WTC11 (cell line): Measurements from ENCODE around the gene MPST. TPM values are rescaled to one million over a fixed set of nuclear protein-coding genes. Genes with fewer than 3 reads are reported as not detected.
A peak's percentile ranks its signal among the peaks of the same experiment; 100 is the strongest.

Experiments
- ATAC-seq: fragments of 200-7000 bp; cut with Tn5 transposase; 2 replicates; pipeline ENCODE4 v1.10.0; 2021; ENCODE audit warnings: mild to moderate bottlenecking, moderate library complexity
- CTCF ChIA-PET: fragments of 300-600 bp; sonication (Branson Sonifier 250); formaldehyde crosslinking; loops from one replicate; lab custom pipeline; 2021; ENCODE audit warnings: antibody characterized with exemption; lab: Charles Lee
- POLR2A ChIA-PET: fragments of 350-600 bp; sonication (Branson Sonifier 250); formaldehyde crosslinking; loops from one replicate; lab custom pipeline; 2021; ENCODE audit warnings: antibody characterized with exemption; lab: Charles Lee
- DNase-seq: peaks from one replicate; pipeline ENCODE4 v3.0.0; 2021; ENCODE audit warnings: low spot score
- H3K27ac Mint-ChIP-seq: 2 replicates; pipeline ENCODE4 v1.8.0; 2021; ENCODE audit warnings: mixed read lengths
- H3K27me3 Mint-ChIP-seq: 2 replicates; pipeline ENCODE4 v1.8.0; 2021; ENCODE audit warnings: low read depth, mild to moderate bottlenecking, moderate library complexity, mixed read lengths
- H3K36me3 Mint-ChIP-seq: 2 replicates; pipeline ENCODE4 v1.8.0; 2021; ENCODE audit warnings: mixed read lengths
- H3K4me1 Mint-ChIP-seq: 2 replicates; pipeline ENCODE4 v1.8.0; 2022; ENCODE audit warnings: mixed read lengths
- H3K4me3 Mint-ChIP-seq: 2 replicates; pipeline ENCODE4 v1.8.0; 2021; ENCODE audit warnings: mild to moderate bottlenecking, moderate library complexity, mixed read lengths
- H3K9me3 Mint-ChIP-seq: 2 replicates; pipeline ENCODE4 v1.8.0; 2021; ENCODE audit warnings: mixed read lengths
- CREM ChIP-seq: sonication (generic); formaldehyde crosslinking; IDR thresholded peaks from 2 replicates; pipeline ENCODE4 v1.8.1; 2022; ENCODE audit warnings: mild to moderate bottlenecking, missing genetic modification reagents, moderate library complexity
- FOXP1 ChIP-seq: sonication (generic); formaldehyde crosslinking; IDR thresholded peaks from 2 replicates; pipeline ENCODE4 v1.8.0; 2022; ENCODE audit warnings: missing genetic modification reagents, mild to moderate bottlenecking, moderate library complexity, borderline replicate concordance
- MAX ChIP-seq: sonication (generic); formaldehyde crosslinking; IDR thresholded peaks from 2 replicates; pipeline ENCODE4 v1.8.0; 2022; ENCODE audit warnings: mild to moderate bottlenecking, missing genetic modification reagents
- MLX ChIP-seq: sonication (generic); formaldehyde crosslinking; IDR thresholded peaks from 2 replicates; pipeline ENCODE4 v1.8.1; 2023; ENCODE audit warnings: mild to moderate bottlenecking, missing genetic modification reagents, moderate library complexity
- NFE2L1 ChIP-seq: sonication (generic); formaldehyde crosslinking; IDR thresholded peaks from 2 replicates; pipeline ENCODE4 v1.8.1; 2023; ENCODE audit warnings: missing genetic modification reagents
- NR2C2 ChIP-seq: sonication (generic); formaldehyde crosslinking; IDR thresholded peaks from 2 replicates; pipeline ENCODE4 v1.8.0; 2022; ENCODE audit warnings: mild to moderate bottlenecking, missing genetic modification reagents
- NR3C1 ChIP-seq: sonication (generic); formaldehyde crosslinking; conservative IDR thresholded peaks from 2 replicates; pipeline ENCODE4 v1.8.1; 2023; ENCODE audit warnings: low read depth, mild to moderate bottlenecking, missing genetic modification reagents
- PREB ChIP-seq: sonication (generic); formaldehyde crosslinking; IDR thresholded peaks from 2 replicates; pipeline ENCODE4 v1.8.1; 2022; ENCODE audit warnings: mild to moderate bottlenecking, missing genetic modification reagents, moderate library complexity, borderline replicate concordance
- RELA ChIP-seq: sonication (generic); formaldehyde crosslinking; IDR thresholded peaks from 2 replicates; pipeline ENCODE4 v1.8.1; 2022; ENCODE audit warnings: missing genetic modification reagents, mild to moderate bottlenecking, borderline replicate concordance
- TP53 ChIP-seq: sonication (generic); formaldehyde crosslinking; IDR thresholded peaks from 2 replicates; pipeline ENCODE4 v1.8.1; 2023; ENCODE audit warnings: mild to moderate bottlenecking, missing genetic modification reagents
- ZNF219 ChIP-seq: sonication (generic); formaldehyde crosslinking; IDR thresholded peaks from 2 replicates; pipeline ENCODE4 v1.8.0; 2023; ENCODE audit warnings: missing genetic modification reagents, mild to moderate bottlenecking, borderline replicate concordance
- ZNF281 ChIP-seq: sonication (generic); formaldehyde crosslinking; IDR thresholded peaks from 2 replicates; pipeline ENCODE4 v1.8.0; 2023; ENCODE audit warnings: mild to moderate bottlenecking, missing genetic modification reagents
- ZNF416 ChIP-seq: fragments of 250-450 bp; sonication (Bioruptor Pico); IDR thresholded peaks from 2 replicates; pipeline ENCODE4 v1.9.0; 2021; ENCODE audit warnings: mild to moderate bottlenecking, inconsistent platforms
- ZSCAN18 ChIP-seq: fragments of 250-450 bp; sonication (Bioruptor Pico); IDR thresholded peaks from 2 replicates; pipeline ENCODE4 v2.1.2; 2022; ENCODE audit warnings: mild to moderate bottlenecking, moderate library complexity
- total RNA-seq: library from RNA; stranded (reverse); gene quantifications from 3 replicates; pipeline ENCODE4 v1.2.3, GENCODE V29; 2021
- TF ChIP-seq, protein P1 (sequence below): sonication (generic); formaldehyde crosslinking; IDR thresholded peaks from 2 replicates; pipeline ENCODE4 v1.8.1; 2023; ENCODE audit warnings: mild to moderate bottlenecking, missing genetic modification reagents, borderline replicate concordance
- TF ChIP-seq, protein P2 (sequence below): sonication (generic); formaldehyde crosslinking; IDR thresholded peaks from 2 replicates; pipeline ENCODE4 v1.8.1; 2023; ENCODE audit warnings: mild to moderate bottlenecking, moderate library complexity, missing genetic modification reagents

MPST gene
- total RNA-seq, 1 experiment from 2014 or later = 86.6 TPM

DNA sequence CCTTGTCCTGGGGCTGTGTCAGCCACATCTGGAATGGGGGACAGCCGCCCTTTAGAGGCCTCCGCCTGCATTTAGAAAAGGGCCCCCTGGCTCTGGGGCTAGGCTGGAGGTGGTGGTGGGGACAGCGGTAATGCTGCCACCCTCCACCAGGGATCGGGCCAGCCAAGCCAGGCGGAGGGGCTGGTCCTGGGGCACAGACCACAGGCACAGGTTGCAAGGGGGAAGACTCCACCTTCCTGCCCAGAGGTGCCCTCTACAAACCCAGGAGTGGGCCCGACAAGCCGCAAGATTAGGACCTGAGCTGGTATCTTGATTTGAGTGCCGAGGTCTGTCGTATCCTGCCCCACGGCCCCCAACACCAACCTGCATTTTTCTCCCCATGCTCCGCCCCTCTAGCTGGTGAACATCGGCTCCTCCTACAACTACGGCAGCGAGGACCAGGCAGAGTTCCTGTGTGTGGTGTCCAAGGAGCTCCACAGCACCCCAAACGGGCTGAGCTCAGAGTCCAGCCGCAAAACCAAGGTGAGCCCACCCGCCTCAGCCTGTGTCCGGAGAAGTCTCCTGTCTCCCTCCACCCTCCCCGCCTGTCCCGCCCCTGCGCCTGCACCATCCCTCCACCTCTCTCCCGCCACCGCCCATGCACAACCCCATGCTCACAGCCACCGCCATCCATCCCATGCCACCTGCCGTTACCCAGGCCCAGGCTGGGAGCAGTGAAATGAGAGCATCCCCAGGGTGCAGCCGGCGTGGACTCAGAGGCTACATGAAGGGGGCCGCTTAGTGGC is 39.6 kb downstream of the MPST start:
- POLR2A ChIA-PET = no interaction called here
- ATAC-seq = peak; percentile 73
- TF ChIP-seq, protein P1, sequence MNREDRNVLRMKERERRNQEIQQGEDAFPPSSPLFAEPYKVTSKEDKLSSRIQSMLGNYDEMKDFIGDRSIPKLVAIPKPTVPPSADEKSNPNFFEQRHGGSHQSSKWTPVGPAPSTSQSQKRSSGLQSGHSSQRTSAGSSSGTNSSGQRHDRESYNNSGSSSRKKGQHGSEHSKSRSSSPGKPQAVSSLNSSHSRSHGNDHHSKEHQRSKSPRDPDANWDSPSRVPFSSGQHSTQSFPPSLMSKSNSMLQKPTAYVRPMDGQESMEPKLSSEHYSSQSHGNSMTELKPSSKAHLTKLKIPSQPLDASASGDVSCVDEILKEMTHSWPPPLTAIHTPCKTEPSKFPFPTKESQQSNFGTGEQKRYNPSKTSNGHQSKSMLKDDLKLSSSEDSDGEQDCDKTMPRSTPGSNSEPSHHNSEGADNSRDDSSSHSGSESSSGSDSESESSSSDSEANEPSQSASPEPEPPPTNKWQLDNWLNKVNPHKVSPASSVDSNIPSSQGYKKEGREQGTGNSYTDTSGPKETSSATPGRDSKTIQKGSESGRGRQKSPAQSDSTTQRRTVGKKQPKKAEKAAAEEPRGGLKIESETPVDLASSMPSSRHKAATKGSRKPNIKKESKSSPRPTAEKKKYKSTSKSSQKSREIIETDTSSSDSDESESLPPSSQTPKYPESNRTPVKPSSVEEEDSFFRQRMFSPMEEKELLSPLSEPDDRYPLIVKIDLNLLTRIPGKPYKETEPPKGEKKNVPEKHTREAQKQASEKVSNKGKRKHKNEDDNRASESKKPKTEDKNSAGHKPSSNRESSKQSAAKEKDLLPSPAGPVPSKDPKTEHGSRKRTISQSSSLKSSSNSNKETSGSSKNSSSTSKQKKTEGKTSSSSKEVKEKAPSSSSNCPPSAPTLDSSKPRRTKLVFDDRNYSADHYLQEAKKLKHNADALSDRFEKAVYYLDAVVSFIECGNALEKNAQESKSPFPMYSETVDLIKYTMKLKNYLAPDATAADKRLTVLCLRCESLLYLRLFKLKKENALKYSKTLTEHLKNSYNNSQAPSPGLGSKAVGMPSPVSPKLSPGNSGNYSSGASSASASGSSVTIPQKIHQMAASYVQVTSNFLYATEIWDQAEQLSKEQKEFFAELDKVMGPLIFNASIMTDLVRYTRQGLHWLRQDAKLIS (CRISPR knock-in tag) = no peak
- TF ChIP-seq FOXP1 (CRISPR knock-in tag) = no peak
- TF ChIP-seq ZSCAN18 = no peak
- TF ChIP-seq MLX (CRISPR knock-in tag) = no peak
- no peak for TF ChIP-seq PREB (CRISPR knock-in tag)
- TF ChIP-seq, all 79 proteins: peak for 0
- CTCF ChIA-PET = interaction anchor here (0.9 to 1.8 kb wide), 3 partner anchors 14 to 141 kb away, joined by 3 to 7 read pairs (median 6); no protein-coding TSS in a partner anchor
- Mint-ChIP-seq H3K4me1 (peaks cover 17% of the 10 kb centered on the region), H3K9me3 (no peaks in the 10 kb centered on the region), H3K4me3 (no peak overlapping the region), H3K27me3 (no peaks in the 10 kb centered on the region), H3K36me3 (peaks cover 9% of the 10 kb centered on the region), H3K27ac (no peak overlapping the region)
- no peak for DNase-seq

GRCh38 chr22:37059876-37060449 is 40.4 kb downstream of the MPST start:
- H3K4me3 Mint-ChIP-seq = no peak overlapping the region
- no peak for ATAC-seq
- H3K4me1 Mint-ChIP-seq = peaks cover 17% of the 10 kb centered on the region
- POLR2A ChIA-PET = no interaction called here
- CTCF ChIA-PET = interaction anchor here (1.8 kb wide), 1 partner anchor 14 kb away, joined by 7 read pairs; no protein-coding TSS in a partner anchor
- no peak for DNase-seq
- no peaks in the 10 kb centered on the region for H3K9me3 Mint-ChIP-seq
- H3K36me3 Mint-ChIP-seq = peaks cover 9% of the 10 kb centered on the region
- peaks cover 3% of the 10 kb centered on the region; the same call in 1 of the 2 replicates for H3K27me3 Mint-ChIP-seq
- H3K27ac Mint-ChIP-seq = no peak overlapping the region
- TF ChIP-seq, protein P2, sequence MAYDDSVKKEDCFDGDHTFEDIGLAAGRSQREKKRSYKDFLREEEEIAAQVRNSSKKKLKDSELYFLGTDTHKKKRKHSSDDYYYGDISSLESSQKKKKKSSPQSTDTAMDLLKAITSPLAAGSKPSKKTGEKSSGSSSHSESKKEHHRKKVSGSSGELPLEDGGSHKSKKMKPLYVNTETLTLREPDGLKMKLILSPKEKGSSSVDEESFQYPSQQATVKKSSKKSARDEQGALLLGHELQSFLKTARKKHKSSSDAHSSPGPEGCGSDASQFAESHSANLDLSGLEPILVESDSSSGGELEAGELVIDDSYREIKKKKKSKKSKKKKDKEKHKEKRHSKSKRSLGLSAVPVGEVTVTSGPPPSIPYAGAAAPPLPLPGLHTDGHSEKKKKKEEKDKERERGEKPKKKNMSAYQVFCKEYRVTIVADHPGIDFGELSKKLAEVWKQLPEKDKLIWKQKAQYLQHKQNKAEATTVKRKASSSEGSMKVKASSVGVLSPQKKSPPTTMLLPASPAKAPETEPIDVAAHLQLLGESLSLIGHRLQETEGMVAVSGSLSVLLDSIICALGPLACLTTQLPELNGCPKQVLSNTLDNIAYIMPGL (CRISPR knock-in tag) = no peak
- TF ChIP-seq ZNF416 (CRISPR knock-in tag) (no peak), NR2C2 (CRISPR knock-in tag) (no peak), ZNF219 (CRISPR knock-in tag) (no peak), MAX (no peak), NFE2L1 (CRISPR knock-in tag) (no peak), RELA (no peak), ZNF281 (no peak), NR3C1 (CRISPR knock-in tag) (no peak), CREM (CRISPR knock-in tag) (no peak), TP53 (CRISPR knock-in tag) (no peak)
